Activated CD8-positive, alpha-beta memory T cell treated with anti-CD3 and anti-CD28 coated beads, Interleukin-2, amount 50 U/mL, for 24 hours (primary cell): ENCODE results near the gene GSTT4.
"Not testable (repeated sequence)": the region's sequence is repeated elsewhere in the genome, so short reads cannot be mapped to it uniquely, and the experiment has no call there.

Experiments used
- DNase-seq: peaks from one replicate; pipeline ENCODE4 v3.0.0-alpha.2; 2020; ENCODE audit errors: extremely low read depth

The GSTT4 gene

DNA sequence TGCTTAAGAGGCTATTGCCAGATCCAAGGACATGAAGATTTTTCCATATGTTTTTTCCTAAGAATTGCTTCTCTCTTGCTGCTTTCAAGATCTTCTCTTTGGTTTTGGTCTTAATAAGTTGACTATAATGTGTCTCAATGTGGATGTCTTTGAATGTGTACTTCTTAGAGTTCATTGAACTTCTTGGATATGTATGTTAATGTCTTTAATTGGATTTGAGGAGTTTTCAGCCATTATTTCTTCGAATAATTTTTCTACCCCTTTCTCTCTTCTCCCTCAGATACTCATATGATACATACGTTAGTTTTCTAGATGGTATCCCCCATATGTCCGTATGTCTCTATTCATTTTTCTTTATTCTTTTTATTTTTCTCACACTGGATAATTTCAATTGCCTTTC, 19.1 kb upstream of the GSTT4 start:
- DNase-seq: no peak

DNA sequence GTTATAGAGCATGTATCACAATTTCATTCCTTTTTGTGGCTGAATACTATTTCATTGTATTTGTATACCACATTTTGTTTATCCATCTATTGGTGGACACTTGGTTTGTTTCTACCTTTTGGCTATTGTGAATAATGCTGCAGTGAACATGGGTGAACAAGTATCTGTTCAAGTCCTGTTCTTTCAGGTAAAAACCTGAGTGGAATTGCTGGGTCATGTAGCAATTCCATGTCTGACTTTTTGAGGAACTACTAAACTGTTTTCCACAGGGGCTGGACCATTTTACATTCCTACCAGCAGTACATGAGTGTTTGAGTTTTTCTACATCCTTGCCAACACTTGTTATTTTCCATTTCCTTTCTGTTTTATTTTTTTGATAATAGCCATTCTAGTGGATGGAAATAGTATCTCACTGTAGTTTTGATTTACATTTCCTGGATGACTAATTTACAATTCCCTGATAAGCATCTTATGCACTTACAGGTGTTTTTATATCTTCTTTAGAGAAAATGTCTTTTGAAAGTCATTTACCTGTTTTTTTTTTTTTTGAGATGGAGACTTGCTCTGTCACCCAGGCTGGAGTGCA, 18.0 kb upstream of the GSTT4 start:
- no peak for DNase-seq

DNA sequence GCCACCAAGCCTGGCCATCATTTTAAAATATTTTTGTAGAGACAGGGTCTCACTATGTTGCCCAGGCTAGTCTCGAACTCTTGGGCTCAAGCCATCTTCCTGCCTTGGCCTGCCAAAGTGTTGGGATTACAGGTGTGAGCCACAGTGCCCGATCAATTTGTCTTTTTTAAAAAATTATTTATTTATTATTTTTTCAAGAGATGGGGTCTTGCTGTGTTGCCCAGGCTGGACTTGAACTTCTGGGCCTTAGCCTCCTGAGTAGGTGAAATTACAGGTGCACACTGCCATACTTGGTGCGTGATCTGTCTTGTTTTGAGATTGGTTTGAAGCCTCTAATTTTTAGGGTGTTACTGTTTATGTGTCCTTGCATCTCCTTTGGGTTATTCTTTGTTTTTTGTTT, 16.1 kb upstream of the GSTT4 start:
- DNase-seq: no peak

DNA sequence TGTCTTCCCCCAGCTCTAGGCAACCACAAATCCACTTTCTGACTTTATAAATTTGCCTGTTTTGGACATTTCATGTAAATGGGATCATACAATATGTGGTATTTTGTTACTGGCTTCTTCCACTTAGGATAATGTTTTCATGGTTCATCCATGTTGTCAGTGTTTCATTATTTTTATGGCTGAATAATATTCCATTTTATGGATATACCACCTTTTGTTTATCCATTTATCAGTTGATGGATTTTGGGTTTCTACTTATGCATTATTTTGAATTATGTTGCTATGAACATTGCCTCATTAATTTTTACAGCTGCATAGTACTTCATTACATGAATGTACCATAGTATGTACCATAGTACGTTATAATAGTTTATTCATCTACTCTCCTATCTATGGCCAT, 10.9 kb upstream of the GSTT4 start:
- DNase-seq: no peak

DNA sequence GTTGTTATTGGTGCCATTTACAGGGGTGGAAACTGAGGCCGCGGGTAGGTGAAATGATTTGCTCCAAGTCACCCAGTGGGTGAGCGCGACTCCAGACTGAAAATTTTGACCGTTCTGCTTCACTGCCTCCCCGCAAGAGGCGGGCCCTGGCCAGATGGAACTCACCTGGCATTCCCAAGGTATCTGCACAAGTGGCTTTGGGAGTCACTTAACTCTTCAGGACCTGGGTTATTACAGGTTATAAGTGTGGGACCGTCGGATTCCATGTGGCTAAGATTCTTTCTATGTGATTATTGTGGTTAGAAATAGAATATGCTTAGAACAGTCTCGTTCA, 6.4 kb upstream of the GSTT4 start:
- DNase-seq: no peak

DNA sequence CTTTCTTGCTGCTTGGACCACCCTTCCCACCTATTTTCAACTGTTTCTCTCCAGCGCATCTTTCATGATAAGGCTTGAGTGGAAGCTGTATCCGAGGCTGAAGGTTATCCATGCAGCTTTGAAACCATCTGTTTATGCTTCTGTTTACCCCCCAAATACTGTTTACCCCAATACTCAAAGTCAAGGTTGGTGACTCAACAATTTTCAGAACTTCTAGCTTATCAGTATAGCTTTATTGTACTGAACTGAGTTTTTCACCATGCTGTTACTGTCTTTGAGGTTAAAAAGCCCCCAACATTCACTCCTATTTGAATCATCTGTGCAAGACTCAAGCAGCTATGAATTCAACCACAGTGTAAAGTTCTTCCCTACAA, 4.8 kb upstream of the GSTT4 start:
- no peak for DNase-seq

DNA sequence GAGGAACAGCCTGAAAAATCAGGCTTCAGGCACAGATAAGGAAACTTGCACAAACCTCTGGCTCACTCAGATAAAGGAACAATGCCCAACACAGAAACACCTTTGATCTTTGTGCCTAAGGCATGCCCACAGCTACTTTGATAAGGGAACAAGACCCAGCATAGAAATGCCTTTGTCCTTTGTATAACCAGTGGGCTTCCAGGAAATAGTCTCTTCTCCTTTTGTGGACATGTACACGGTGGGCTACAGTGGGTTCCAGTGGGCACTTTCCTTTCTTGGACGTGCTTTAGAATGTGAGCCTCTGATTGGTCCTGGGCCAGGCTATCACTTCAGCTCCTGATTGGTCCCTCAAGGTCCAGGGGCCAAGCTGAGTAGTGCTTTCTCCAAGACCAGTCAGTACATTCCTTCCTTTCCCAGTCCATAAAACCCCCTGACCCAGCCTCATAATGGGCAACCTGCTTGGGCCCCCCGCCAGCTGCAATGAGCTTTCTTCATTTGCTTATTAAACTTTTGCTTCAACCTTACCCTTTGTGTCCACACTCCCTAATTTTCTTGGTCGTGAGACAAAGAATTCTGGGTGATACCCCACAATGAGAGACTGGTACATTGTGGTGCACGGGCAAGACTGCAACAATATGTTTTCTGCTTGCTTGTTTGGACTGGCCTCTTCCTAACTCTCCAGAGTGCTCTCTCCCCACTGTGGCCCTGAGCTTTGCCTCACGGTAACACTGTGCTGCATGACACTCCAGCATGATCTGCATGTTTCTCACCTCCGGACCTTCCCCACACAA, 4.2 kb upstream of the GSTT4 start:
- DNase-seq: no peak

DNA sequence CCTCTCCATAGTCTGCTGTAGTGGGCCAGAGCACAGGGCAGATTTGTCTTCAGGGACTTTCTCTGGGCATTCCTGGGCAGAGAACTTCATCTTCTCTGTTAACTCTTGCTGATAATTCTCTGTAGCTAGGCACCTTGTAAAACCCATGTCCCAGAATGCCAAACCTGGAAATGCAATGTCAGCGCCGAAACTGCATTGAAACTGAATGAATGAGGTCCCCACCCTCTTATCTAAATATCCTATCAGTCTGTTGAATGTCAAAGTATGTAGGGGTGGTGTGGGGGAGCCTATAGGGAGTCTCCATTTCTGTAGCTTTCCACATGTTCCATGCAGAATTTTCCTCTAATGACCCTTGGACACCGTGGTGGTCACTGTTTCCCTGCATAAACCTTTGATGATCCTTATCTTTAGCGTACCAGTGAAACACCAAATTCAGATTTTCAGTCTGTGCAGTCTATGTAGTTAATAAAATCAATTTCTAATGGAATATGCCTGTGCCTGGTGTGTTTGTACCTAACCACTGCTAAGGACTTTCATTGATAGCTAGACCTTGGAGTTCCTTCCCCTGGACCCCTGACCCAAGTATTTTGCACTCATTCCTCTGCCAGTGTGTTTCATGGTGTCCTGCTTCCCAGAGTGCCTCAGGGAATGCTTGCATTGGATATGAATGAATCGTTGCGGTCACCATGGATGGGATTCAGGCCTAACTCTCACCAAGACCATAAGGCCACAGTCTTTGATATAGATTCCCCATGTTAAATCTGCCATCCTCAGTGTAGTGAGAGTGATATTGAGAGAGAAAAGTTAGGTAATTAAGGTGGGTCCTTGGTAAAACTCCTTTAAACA, 3.4 kb upstream of the GSTT4 start:
- DNase-seq: no peak

DNA sequence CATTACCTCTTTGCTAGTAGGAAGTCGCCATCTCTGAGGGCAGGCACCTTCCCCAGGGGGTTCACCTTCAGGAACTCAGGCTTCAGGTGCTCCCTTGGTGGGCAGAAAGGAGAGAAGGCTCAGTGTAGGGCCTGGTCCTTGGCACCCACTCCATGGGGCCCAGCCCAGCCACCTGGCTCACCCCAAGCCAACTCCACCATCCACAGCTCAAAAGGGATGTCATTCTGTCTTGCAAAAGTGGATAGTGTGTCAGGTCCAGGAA, 2.7 kb upstream of the GSTT4 start:
- no peak for DNase-seq

DNA sequence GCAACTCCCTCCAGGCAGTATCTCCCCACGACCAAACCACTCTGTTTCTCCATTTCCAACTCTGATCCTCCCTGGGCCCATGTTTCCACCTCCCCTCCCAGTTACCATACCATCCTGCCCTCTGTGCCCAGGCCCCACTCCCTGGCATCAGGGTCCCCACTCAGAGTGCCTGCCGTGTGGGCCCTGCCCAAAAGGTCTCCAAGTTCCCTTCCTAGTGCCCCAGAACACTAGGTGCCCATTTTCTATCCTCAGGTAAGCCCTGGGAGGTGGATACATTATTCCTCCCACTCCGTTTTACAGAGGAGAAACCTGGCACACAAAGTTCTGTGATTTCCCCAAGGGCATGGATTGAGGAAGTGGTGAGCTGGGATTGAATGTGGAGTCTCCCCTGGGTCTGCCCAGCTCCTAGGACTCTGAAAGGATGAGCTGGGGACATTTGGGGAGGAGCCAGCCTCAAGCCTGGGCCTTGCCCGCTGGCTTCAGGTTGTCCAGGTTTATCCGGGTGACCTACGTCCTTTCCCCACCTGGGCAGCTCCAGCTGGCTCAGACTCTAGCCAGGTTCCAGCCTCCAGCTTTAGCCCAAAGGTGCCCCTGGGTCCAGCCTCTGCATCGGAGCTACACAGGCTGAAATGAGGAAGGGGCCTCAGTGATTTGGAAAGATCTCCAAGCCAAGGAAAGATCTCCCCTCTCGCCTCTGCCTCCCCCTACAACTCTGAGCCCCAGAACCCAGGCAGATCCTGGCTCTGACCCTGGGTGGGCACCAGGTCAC, 2.2 kb upstream of the GSTT4 start:
- DNase-seq: no peak

DNA sequence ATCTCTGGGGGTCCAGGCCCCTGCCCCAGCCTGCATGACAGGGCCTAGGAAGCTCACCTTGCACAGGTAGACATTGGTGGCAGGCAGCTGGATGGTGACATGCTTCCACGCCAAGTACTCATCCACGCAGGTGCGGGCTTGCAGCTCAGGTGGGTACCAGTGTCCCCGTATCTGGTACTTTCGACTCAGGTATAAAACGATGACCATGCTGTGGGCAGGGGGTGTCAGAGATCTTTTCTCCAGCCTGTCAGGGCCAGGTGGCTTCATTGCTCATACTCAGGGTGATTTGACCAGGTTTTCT, 1.6 kb upstream of the GSTT4 start:
- DNase-seq: no peak

DNA sequence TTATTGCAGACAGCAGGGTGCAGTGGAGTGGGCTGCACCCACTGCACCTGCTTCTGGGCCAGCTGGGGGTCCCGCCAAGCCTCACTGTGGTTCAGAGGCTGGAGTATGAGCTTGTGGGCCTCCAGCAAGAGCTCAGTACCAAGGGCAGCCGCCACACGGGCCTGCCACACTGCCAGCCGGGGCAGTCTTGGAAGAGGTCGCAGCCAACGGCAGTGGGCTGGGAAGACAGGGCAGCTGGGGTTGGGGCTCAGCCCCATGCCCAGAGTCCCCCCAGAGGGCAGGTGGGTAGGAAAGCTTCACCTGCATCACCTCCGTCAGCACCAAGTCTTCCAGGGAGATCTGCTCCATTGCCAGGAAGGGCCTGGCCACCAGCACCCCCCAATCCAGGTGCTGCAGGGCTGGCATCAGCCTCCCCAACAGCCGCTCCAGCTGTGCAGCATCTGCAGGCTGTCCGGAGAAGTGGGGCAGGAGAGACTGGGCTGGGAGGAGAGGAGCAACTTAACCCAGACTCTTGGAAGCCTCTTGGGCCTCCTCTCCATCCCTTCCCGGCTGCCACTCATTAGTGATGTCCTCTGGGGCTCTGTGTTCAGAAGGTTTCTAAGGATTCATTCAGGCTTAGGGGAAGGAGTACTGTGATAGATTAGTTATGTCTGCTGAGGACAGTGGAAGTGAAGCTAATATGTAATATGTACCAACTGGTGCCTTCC, 1.1 kb upstream of the GSTT4 start:
- no peak for DNase-seq

DNA sequence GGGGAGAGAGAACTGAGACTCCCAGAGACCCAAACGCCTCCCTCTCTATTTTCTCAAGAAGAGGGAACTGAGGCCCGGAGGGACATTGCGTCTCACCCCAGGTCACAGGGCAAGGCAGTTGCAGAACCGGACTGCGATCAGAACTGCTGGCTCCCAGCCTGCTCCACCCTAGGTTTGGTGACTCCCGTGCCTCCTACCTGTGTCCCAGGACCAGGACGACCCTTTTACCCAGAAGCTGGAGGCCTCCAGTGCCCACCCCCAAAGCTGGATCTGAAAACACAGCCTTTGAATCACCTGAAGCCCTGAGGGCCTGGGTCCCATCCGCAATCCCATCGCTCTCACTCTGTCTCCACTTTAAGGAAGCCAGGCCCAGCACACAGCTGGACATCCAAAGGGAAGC, 1.4 kb downstream of the GSTT4 start:
- DNase-seq: no peak

DNA sequence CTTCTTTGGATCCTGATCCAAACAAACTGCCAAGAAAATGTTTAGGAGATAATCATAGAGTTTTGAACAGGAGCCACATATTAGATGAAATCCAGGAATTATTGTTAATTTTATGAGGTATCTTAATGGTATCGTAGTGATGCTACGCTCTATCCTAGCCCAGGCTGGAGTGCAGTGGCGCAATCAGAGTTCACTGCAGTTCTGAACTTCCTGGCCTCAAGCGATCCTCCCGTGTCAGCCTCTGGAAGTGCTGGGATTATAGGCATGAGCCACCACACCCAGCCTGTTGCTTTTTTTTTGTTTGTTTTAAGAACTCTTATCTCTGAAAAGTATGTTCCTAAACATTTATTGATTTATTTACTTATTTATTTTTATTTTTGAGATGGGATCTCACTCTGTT, 2.4 kb downstream of the GSTT4 start:
- DNase-seq: no peak

DNA sequence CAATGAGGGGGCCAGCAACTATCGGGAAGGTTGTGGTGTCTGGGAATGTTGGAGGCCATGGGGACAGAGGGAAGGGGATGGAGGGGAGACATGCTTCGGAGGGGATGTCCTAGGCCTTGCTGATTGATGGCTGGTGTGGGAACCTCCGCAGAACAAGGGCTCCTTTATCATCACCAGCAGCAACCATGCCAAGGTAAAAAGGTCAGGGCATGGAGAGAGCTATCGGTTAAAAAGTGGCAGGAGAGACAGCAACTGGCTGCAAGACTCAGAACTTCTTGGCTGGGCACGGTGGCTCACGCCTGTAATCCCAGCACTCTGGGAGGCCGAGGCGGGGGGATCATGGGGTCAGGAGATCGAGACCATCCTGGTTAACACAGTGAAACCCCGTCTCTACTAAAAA, 3.0 kb downstream of the GSTT4 start:
- no peak for DNase-seq

DNA sequence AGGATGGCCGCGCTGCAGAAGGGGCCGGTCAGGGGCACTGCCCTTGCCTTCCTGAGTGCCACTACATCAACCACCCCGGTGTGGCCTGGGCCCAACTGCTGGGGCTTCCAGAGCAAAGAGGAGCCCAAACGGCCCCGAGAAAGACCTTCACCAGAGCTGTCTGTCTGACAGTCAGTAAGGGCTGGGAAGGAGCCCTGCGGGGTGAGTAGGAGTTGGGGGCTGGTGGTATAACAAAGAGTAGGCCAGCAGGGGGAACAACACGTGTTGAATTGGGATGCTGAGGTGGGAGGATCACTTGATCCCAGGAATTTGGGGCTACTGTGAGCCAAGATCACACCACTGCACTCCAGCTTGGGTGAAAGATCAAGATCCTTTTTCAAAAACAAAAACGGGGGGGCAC, 3.9 kb downstream of the GSTT4 start:
- DNase-seq: no peak

DNA sequence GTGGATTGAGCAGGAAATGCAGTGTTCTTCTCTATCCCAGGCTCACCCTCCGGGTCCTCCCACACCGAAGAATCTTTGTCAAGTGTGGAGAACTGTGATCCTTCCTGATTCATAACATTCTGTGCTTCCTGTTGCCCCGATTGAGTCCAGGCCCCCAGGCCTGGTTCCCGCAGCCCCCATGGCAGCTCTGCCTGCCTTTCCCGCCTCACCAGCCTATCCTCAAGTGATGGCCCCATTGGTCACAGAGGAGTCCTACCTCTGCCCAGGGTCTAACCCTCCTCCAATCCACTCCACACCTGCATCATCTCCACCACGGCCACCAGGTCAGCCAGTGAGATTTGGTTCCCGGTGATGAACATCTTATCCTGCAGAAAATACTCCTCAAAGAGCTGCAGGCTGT, 5.5 kb downstream of the GSTT4 start:
- not testable (repeated sequence) for DNase-seq

DNA sequence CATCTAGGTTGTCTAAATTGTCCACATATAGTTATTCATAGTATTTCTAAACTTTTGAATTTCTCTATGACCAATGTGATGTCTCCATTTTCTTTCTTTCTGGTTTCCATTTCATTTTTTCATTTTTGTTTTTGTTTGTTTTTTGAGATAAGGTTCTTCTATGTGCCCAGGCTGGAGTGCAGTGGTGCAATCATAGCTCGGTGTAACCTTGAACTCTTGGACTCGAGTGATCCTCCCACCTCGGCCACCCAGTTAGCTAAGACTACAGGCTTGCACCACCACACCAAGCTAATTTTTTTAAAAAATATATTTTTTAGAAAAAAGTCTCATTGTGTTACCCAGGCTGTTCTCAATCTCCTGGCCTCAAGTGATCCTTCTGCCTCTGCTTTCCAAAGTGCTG, 8.2 kb downstream of the GSTT4 start:
- DNase-seq: no peak

DNA sequence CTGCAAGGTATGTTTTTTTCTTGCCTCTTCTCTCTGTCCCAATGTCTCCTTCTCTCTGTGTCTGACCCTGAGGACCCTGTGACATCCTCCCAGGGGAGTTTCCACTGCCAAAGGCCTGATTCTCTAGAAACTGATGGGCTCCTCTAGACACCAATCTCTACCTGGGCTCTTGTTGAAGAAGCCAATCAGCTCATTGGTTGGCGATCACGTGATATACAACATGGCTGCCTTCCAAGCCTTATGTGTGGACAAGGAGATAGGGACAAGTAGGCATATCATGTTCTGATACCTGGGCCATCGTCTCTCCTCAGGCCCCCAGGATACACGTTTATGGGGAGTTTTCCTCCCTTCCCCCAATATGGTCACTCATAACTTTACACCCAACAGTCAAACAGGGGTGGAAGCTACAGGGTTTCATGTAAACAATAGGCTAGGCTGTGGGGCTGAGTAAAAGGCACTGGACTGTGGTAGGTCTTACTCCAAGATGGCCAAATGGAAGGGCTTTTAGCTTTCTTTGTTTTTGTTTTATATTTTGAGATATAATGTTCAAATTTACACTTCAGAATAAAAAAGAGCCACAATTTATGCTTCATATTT, 11.6 kb downstream of the GSTT4 start:
- DNase-seq: not testable (repeated sequence)

DNA sequence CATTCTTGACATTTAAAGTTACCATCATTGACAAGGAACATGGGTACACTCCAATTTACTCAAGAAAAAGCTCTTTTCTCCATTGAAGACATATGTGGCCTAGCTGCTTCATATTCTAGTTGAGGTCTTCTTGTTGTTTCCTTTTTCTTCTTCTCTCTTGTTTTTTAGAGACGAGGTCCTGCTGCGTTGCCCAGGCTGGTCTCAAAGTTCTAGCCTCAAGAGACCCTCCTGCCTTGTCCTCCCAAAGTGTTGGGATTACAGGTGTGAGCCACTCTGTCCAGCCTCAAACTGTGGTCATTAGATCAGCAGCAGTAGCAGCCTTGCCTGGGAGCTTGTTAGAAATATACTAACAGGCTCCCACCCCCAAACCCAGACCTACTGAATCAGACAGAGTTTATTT, 12.2 kb downstream of the GSTT4 start:
- not testable (repeated sequence) for DNase-seq

DNA sequence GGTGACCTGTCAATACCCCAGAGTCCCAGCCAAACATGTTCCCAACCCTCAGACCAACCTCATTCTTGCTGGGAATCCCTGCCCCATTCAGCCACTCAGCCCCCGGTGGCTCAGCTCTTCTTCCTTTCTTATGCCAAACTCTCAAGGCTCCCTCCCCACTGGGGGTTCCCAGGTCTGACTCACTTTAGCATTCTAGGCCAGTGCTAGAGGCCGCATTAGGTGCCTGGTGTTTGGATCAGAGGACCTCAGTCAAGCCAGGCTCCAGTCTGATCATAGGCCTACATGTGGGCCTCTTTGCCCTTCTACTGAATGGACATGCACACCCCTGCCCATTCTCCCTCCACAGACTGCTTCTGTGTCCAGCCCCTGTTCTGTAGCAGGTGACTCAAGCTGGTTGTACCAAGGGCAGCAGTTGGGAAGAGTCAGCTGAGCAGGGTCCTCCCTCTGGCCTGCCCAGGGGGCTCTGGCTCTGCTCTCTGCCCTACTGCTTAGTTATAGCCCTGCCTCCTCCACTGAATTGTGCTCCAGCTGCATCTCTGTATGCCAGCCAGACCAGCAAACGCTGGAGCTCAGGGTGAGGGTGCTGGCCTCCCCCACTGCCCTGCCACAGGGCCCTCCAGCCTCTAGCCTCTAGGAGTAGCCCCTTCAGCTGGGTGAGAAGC, 15.5 kb downstream of the GSTT4 start:
- not testable (repeated sequence) for DNase-seq
